HG02571 (cell line): ENCODE results near the gene RUFY2.
A peak's percentile ranks its signal among the peaks of the same experiment; 100 is the strongest.
"Not testable (repeated sequence)": the region's sequence is repeated elsewhere in the genome, so short reads cannot be mapped to it uniquely, and the experiment has no call there.

Experiments
- ATAC-seq: cut with Tn5 transposase; IDR thresholded peaks from one replicate; pipeline ENCODE4 v1.9.1; 2021; ENCODE audit warnings: mild to moderate bottlenecking, moderate library complexity; ENCODE audit not compliant: unreplicated experiment

Gene RUFY2, protein sequence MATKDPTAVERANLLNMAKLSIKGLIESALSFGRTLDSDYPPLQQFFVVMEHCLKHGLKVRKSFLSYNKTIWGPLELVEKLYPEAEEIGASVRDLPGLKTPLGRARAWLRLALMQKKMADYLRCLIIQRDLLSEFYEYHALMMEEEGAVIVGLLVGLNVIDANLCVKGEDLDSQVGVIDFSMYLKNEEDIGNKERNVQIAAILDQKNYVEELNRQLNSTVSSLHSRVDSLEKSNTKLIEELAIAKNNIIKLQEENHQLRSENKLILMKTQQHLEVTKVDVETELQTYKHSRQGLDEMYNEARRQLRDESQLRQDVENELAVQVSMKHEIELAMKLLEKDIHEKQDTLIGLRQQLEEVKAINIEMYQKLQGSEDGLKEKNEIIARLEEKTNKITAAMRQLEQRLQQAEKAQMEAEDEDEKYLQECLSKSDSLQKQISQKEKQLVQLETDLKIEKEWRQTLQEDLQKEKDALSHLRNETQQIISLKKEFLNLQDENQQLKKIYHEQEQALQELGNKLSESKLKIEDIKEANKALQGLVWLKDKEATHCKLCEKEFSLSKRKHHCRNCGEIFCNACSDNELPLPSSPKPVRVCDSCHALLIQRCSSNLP

GRCh38 chr10:68406815-68407548 lies at the start of gene RUFY2:
Gene RUFY2, minus strand, starts transcription at chr10:68407277. Its CDS starts 88 bp downstream, at chr10:68407189.
- ATAC-seq, result peak; percentile 89

DNA sequence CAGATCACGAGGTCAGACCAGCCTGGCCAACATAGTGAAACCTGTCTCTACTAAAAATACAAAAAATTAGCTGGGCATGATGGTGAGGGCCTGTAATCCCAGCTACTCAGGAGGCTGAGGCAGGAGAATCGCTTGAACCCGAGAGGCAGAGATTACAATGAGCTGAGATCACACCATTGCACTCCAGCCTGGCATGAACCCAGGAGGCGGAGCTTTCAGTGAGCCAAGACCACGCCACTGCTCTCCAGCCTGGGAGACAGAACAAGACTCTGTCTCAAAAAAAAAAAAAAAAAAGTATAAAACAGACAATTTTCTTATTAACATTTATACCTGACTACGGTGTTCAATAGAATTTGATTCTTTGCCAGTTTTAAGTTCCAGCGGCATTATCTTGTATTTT lies 42.6 kb upstream of the RUFY2 start:
- not testable (repeated sequence) for ATAC-seq

- ATAC-seq, result no peak
These were observed 39.1 kb upstream of the RUFY2 start for GRCh38 chr10:68446179-68446578.

DNA sequence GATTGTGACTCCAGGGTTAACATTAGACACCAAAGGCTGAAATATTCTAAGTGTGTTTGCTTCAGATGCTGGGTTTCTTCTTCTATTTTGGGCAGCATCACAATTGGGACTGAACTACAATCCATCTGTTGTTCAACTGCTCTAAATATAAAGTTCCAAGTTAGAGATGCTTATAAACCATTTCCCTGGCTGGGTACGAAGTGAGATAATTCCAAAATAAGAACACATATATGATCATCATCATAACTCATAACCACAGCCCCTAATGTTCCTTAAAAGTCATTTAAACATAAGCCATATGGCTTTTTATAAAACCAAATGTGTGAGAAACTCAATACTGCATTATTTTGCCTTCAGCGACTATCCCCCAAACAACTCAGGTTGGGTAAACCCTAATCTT lies 35.9 kb upstream of the RUFY2 start:
- ATAC-seq, result no peak

GRCh38 chr10:68440898-68441297 lies 33.8 kb upstream of the RUFY2 start:
- ATAC-seq, result no peak

- no peak for ATAC-seq
These were observed 28.7 kb upstream of the RUFY2 start for GRCh38 chr10:68435803-68436202.

DNA sequence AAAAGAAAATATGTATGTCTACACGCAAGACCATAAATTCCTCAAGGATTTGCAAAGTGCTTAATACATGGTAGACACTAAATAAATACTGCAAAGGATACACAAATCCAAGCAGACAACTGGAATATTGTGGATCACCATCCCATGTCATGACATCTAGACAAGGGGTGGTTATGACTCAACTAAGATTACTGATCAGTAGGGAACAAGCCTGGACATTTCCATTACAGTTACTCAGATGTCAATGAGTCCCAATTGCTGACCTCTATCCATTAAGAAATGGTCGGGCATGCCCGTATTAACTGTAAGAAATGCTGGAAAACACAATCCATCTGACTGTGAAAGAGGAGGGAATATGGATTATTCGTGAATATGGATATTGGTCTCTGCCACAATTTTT lies 27.6 kb upstream of the RUFY2 start:
- ATAC-seq, result no peak

- ATAC-seq, result no peak
These were observed 21.5 kb upstream of the RUFY2 start for GRCh38 chr10:68428396-68429104.

DNA sequence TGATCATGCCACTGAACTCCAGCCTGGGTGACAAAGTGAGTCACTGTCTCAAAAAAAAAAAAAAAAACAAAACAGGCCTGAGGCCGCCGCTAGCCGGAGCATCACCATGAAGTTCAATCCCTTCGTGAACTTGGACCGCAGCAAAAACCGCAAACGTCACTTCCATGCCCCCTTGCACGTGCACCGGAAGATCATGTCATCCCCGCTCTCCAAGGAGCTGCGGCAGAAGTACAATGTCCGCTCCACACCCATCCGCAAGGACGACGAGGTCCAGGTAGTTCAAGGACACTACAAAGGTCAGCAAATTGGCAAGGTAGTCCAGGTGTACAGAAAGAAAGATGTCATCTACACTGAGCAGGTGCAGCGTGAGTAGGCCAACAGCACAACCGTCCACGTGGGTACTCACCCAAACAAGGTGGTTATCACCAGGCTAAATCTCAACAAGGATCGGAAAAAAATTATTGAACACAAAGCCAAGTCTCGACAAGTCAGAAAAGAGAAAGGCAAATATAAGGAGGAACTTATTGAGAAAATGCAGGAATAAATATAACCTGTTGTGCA lies 17.5 kb upstream of the RUFY2 start:
- no peak for ATAC-seq

GRCh38 chr10:68423522-68423921 lies 16.4 kb upstream of the RUFY2 start:
- ATAC-seq, result no peak

- ATAC-seq, result no peak
These were observed 12.3 kb upstream of the RUFY2 start for GRCh38 chr10:68419376-68419775.

- no peak for ATAC-seq
These were observed 1.9 kb upstream of the RUFY2 start for GRCh38 chr10:68408898-68409518.

DNA sequence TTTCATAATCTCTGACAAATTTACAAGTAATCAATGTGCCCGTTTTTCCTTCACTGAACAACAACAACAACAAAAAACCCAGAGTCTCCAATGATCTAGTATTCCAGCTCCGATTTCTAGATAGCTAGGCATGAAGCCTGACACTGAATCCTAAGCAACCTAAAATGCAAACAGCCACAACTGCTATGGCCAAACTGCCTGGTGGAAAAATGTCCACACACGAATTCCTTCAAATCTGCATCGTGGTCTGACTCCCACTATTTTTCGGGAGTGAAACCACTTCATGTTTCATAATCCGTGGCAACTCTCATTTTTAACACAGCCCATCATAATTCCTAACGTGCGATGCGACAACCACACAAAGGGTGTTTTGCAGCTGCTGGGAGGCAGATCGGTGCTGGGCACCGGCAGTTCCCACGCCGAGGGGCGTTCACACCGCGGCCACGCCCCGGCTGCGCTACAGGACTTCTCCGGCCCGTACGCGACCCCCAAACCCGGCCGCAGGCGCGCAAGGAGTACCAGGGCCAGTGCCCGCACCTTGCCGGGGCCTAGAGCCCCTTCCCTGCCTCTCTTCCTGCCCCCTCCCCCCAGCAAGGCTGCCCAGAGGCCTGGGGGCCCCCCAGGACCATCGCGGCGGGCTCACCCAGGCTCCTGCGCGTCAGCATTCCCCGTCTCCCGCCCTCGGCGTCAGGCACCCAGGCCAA lies 814 bp downstream of the RUFY2 start:
- ATAC-seq, result peak; percentile 42

GRCh38 chr10:68403701-68404100 lies 3.4 kb downstream of the RUFY2 start:
- no peak for ATAC-seq

DNA sequence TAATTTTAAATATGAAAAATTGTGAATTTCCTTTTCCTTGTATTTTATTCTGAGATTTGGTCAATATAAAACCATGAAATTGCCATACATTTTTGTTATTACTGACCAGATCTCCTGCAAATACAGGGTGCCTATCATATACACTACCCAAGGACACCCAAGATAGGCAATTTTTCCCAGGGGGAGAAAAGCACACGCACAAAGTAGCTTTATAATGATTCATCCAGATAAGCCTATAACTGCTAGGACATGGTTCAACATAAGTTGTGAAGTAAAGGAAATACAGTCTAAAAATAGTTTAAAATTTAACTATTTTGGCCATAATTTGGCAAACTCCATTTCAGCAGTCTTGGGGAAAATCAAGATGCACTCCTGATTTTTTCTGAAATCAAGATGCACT lies 4.8 kb downstream of the RUFY2 start:
- no peak for ATAC-seq

- ATAC-seq, result no peak
These were observed 10.1 kb downstream of the RUFY2 start for GRCh38 chr10:68397005-68397404.

GRCh38 chr10:68385740-68386139 lies 21.3 kb downstream of the RUFY2 start:
- no peak for ATAC-seq

DNA sequence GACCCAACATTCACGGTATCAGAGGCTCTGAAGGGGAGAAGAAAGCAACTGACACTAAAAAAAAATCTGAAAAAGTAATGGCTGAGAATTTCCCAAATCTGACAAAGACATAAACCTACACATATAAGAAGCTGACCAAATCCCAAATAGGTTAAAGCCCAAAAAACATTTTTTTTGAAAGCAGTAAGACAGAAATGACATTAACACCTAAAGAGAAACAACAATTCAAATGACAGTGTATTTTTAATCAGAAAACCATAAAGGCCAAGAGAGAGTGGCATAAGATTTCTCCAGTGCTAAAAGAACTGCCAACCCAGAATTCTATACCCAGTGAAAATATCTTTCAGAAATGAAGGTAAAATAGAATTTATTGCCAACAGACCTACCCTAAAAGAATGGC lies 35.5 kb downstream of the RUFY2 start:
- ATAC-seq, result no peak

DNA sequence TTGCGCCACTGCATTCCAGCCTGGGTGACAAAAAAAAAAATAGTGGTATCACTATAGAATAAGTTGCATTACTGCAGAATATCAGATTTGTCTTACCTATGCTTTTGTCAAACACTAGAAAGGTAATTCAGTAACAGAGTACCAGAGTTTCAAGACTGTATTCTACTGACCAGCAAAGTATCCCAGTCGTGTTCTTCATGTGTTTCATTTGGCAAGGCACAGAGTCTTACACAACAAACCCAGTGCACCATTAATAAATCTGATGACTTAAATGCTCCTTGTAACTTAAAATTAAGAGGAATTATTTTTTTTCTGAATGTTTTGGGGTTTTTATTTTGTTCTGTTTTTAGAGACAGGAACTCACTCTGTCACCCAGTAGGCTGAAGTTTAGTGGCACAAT lies 40.0 kb downstream of the RUFY2 start:
- ATAC-seq, result no peak

DNA sequence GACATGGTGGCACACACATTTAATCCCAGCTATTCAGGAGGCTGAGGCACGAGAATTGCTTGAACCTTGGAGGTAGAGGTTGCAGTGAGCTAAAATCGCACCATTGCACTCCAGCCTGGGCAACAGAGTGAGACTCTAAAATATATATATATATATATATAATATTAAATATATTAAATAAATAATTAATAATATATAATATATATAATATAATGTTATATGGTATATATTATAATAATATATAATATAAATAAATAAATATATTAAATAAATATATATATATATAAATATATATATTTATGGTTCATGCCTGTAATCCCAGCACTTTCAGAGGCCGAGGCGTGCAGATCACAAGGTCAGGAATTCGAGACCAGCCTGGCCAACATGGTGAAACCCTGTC lies 40.5 kb downstream of the RUFY2 start:
- no peak for ATAC-seq
